HG02798 (cell line): ENCODE measurements around the gene RSRP1.

Experiments
- ATAC-seq: cut with Tn5 transposase; IDR thresholded peaks from one replicate; pipeline ENCODE4 v1.9.1; 2021; ENCODE audit warnings: mild to moderate bottlenecking; ENCODE audit not compliant: unreplicated experiment, poor library complexity

Gene RSRP1

DNA sequence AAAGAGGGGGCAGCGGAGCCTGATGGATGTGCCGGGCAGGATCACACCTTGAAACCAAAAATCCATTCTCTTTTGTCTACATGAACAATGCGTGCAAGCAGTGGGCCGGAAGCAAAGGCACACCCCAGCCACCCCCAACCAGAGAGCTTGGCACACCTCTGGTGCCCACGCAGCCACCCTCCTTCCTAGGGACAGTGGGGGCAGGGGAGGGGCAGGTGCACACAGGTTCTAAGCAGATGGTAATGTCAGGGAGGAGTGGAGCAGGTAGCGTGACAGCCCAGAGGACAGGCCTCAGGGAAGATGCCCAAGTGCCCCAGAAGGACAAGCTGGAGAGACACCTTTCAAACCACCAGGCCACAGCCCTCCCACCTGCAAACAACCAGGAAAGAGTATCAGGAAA lies 51.4 kb downstream of the RSRP1 start:
- ATAC-seq: no peak

DNA sequence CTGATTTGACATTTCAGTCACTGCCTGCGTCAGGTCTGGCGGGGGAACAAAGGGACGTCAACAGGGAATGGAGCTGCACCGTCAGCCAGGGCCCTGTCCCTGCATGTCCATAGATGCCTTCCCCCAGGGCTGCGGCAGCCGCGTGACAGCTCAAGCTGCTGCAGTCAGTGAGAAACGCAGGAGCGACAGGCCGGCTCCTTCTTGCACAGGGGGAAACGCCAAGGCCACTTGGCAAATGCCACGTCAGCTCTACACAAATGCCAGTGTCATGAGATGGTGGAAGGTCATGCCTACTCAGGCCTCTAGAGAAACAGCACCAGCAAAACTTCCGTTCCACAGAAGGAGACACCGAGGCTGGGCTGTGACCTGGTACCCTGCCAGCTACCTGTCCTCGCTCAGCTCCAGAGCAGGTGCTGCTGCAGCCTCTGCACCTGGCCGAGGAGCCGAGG lies 52.7 kb downstream of the RSRP1 start:
- no peak for ATAC-seq

GRCh38 chr1:25194054-25194453 lies 53.2 kb downstream of the RSRP1 start:
- ATAC-seq: no peak

- ATAC-seq: no peak
Measured at GRCh38 chr1:25193229-25193628, 54.0 kb downstream of the RSRP1 start.
